T-helper 1 cell treated with Interleukin-12 subunit alpha and Interleukin-12 subunit beta and Interleukin-4 antibody, amounts not matched to agents 30 μg/mL and 1 μg/mL, for 36 hours (primary cell): ENCODE measurements around the gene GYS1.
A peak's percentile ranks its signal among the peaks of the same experiment; 100 is the strongest.
"Not testable (repeated sequence)": the region's sequence is repeated elsewhere in the genome, so short reads cannot be mapped to it uniquely, and the experiment has no call there.

Experiments
- H3K27ac Mint-ChIP-seq: one replicate; pipeline ENCODE4 v1.8.0; 2021; ENCODE audit warnings: mild to moderate bottlenecking, mixed read lengths
- H3K27me3 Mint-ChIP-seq: one replicate; pipeline ENCODE4 v1.8.0; 2021; ENCODE audit warnings: low read depth, mixed read lengths
- H3K36me3 Mint-ChIP-seq: one replicate; pipeline ENCODE4 v1.8.0; 2021; ENCODE audit warnings: low read depth, mixed read lengths
- H3K4me1 Mint-ChIP-seq: one replicate; pipeline ENCODE4 v1.8.0; 2021; ENCODE audit warnings: low read depth, mixed read lengths
- H3K4me3 Mint-ChIP-seq: one replicate; pipeline ENCODE4 v1.8.0; 2021; ENCODE audit warnings: mild to moderate bottlenecking, moderate library complexity, mixed read lengths
- H3K9me3 Mint-ChIP-seq: one replicate; pipeline ENCODE4 v1.8.0; 2021; ENCODE audit warnings: mixed read lengths

Gene GYS1

DNA sequence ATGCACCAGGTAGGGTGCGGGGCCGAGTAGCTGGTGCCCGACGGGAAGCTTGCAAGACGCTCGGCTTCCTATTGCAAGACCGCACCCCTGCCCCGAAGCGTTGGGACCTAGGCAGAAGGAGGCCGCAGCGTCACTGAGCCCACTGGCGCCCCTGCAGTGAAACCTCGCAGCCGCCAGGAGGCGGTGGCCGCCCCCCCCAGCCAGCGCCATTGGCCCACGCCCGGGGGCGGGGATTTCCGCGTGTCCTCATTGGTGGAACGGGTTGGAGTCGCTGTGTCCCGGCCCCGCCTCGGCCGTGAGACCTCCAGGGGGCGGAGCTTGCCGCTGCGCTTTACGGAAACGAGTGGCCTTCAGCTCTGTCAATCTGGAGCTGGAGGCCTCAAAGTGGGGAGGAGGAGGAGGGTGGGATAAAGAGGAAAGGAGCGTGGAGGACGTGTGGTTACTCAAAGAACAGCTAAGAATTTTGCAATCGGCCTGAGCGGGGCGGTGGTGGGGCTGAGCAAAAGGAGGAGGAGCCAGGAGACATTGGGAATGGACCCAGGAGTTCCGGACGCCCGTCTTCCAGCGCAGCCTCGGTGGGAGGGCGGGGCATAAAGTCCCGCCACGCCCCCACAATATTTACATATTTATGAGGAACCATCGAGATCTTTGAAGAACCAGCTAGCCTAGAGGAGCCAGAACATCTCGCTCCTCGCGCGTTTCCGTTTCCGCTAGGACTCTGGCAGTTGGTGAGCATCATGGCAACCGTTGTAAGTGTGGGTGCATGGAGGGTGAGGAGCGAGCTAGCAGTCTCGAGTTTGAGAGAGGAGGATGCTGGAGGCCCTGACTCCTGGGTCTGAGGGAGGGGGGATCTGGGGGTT is at the start of gene GYS1, which contains the start of gene RUVBL2:
TSS of gene GYS1 (minus strand) at position 135 of the 860 bp plus-strand sequence. CDS start 197 bp downstream, outside the sequence.
TSS of gene RUVBL2 (plus strand) at position 713 of the 860 bp plus-strand sequence. CDS start at position 738, 25 bp downstream.
- no peaks in the 10 kb centered on the region for H3K9me3 Mint-ChIP-seq
- H3K4me1 Mint-ChIP-seq = peaks cover 34% of the 10 kb centered on the region
- peaks cover 18% of the 10 kb centered on the region for H3K36me3 Mint-ChIP-seq
- peak within 1 kb of the TSS; percentile 94 for H3K4me3 Mint-ChIP-seq
- peak within 1 kb of the TSS; percentile 99 for H3K27ac Mint-ChIP-seq
- H3K27me3 Mint-ChIP-seq = no peaks in the 10 kb centered on the region

DNA sequence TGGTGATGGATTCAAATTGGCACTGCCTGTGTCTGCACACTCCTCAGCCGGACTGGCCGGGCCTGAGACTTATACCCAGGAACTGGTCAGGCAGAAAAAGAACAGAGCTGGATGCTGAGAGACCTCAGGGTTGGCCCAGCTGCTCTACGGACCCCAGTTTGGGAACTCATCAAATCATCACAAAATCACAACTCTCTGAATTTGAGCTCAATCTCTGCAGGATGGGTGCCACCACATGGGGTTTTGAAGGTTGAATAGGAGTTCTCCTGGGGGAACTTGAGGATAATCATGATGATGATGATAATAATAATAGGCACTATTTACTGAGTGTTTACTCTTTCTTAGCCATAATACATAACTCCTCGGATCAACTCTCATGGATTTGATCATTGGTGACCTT is 49.6 kb upstream of the GYS1 start:
- H3K36me3 Mint-ChIP-seq, H3K27me3 Mint-ChIP-seq, H3K27ac Mint-ChIP-seq, H3K9me3 Mint-ChIP-seq, H3K4me3 Mint-ChIP-seq, H3K4me1 Mint-ChIP-seq: not testable (repeated sequence)

- no peak overlapping the region for H3K27ac Mint-ChIP-seq
- no peaks in the 10 kb centered on the region for H3K36me3 Mint-ChIP-seq
- H3K9me3 Mint-ChIP-seq = no peaks in the 10 kb centered on the region
- no peaks in the 10 kb centered on the region for H3K27me3 Mint-ChIP-seq
- H3K4me1 Mint-ChIP-seq = no peaks in the 10 kb centered on the region
- H3K4me3 Mint-ChIP-seq = no peak overlapping the region
Observed at GRCh38 chr19:49042177-49042576, 49.1 kb upstream of the GYS1 start.

DNA sequence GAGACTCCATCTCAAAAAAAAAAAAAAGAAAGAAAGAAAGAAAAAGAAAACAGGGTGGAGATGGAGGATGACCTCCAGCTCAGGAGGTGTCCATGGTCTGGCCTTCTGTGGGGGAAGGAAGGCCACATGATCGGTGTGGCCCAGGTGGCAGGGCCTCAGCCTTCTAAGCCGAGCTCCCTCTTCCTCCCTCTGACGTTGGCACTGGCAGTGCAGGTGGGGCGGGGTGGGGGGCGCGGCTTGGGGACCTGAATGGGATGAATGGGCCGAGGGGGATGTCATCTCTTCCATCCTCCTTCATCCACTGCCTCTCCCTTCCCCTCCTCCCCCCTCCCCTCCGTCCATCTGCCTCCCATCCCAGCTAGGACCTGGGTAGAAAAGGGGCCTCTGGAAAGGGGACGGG is 46.6 kb upstream of the GYS1 start:
- not testable (repeated sequence) for H3K27ac Mint-ChIP-seq, H3K4me3 Mint-ChIP-seq, H3K9me3 Mint-ChIP-seq, H3K36me3 Mint-ChIP-seq, H3K27me3 Mint-ChIP-seq, H3K4me1 Mint-ChIP-seq

- not testable (repeated sequence) for H3K27me3 Mint-ChIP-seq, H3K27ac Mint-ChIP-seq, H3K4me3 Mint-ChIP-seq
Observed at GRCh38 chr19:49038557-49039276, 45.6 kb upstream of the GYS1 start.

DNA sequence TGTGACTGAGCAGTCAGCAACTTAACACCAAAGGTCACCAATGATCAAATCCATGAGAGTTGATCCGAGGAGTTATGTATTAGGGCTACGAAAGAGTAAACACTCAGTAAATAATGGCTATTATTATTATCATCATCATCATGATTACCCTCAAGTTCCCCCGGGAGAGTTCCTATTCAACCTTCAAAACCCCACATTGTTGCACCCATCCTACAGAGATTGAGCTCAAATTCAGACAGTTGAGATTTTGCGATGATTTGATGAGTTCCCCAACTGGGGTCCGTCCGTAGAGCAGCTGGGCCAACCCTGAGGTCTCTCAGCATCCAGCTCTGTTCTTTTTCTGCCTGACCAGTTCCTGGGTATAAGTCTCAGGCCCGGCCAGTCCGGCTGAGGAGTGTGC is 45.0 kb upstream of the GYS1 start:
- not testable (repeated sequence) for H3K4me1 Mint-ChIP-seq, H3K27me3 Mint-ChIP-seq, H3K9me3 Mint-ChIP-seq, H3K27ac Mint-ChIP-seq, H3K4me3 Mint-ChIP-seq, H3K36me3 Mint-ChIP-seq

More at GRCh38 chr19:49038557-49039276, 45.6 kb upstream of the GYS1 start:
- H3K4me1 Mint-ChIP-seq, H3K36me3 Mint-ChIP-seq, H3K9me3 Mint-ChIP-seq: not testable (repeated sequence)

DNA sequence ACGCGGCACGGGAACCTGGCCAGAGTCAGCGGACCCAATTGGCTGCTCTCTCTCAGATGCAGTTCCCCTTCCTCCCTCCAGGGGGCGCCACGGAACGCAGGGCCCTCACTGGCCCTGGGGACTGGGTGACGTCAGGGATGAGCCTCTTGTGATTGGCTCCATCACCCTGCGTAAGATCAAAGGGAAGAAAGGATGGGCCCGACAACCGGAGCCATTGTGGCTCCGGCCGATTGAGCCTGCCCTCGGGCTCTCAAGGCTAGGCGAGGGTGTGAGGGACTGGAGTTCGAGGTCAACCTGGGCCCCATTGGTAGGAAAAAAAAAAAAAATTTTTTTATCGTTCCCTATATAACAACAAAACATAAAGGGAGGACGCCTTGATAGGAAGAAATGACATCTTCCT is 43.7 kb upstream of the GYS1 start, which contains the start of gene CGB1:
TSS of gene CGB1 (minus strand) at position 81 of the 400 bp plus-strand sequence. CDS start 184 bp downstream, outside the sequence.
- H3K4me3 Mint-ChIP-seq, H3K27ac Mint-ChIP-seq, H3K4me1 Mint-ChIP-seq, H3K36me3 Mint-ChIP-seq, H3K9me3 Mint-ChIP-seq, H3K27me3 Mint-ChIP-seq: not testable (repeated sequence)

DNA sequence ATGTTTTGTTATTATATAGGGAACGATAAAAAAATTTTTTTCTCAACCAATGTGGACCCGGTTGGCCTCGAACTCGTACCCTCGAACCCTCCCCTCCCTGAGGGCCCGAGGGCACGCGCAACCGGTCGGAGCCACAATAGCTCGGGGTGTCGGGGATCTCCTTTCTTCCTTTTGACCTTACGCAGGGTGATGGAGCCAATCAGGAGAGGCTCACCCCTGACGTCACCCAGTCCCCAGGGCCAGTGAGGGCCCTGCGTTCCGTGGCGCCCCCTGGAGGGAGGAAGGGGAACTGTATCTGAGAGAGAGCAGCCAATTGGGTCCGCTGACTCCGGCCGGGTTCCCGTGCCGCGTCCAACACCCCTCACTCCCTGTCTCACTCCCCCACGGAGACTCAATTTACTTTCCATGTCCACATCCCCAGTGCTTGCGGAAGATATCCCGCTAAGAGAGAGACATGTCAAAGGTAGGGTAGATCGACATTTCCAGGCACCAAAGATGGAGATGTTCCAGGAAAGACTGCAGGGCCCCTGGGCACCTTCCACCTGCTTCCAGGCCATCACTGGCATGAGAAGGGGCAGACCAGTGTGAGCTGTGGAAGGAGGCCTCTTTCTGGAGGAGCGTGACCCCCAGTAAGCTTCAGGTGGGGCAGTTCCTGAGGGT is 38.7 kb upstream of the GYS1 start, which contains the start of gene CGB2:
TSS of gene CGB2 (plus strand) at position 249 of the 660 bp plus-strand sequence. CDS start at position 455, 206 bp downstream.
- peak within 1 kb of the TSS; percentile 17 for H3K4me3 Mint-ChIP-seq

GRCh38 chr19:49030323-49030722 is 37.2 kb upstream of the GYS1 start:
- H3K27ac Mint-ChIP-seq, H3K27me3 Mint-ChIP-seq, H3K4me3 Mint-ChIP-seq, H3K36me3 Mint-ChIP-seq, H3K9me3 Mint-ChIP-seq, H3K4me1 Mint-ChIP-seq: not testable (repeated sequence)

More for the DNA sequence above, 38.7 kb upstream of the GYS1 start, which contains the start of gene CGB2:
- peak within 1 kb of the TSS; percentile 72 for H3K27ac Mint-ChIP-seq
- H3K27me3 Mint-ChIP-seq, H3K9me3 Mint-ChIP-seq, H3K4me1 Mint-ChIP-seq, H3K36me3 Mint-ChIP-seq: not testable (repeated sequence)

- not testable (repeated sequence) for H3K4me1 Mint-ChIP-seq, H3K4me3 Mint-ChIP-seq, H3K36me3 Mint-ChIP-seq, H3K27ac Mint-ChIP-seq, H3K27me3 Mint-ChIP-seq, H3K9me3 Mint-ChIP-seq
Observed at GRCh38 chr19:49029749-49030148, 36.6 kb upstream of the GYS1 start.

- H3K27me3 Mint-ChIP-seq, H3K4me1 Mint-ChIP-seq, H3K36me3 Mint-ChIP-seq, H3K27ac Mint-ChIP-seq, H3K9me3 Mint-ChIP-seq, H3K4me3 Mint-ChIP-seq: not testable (repeated sequence)
Observed at GRCh38 chr19:49028686-49029085, 35.6 kb upstream of the GYS1 start.

DNA sequence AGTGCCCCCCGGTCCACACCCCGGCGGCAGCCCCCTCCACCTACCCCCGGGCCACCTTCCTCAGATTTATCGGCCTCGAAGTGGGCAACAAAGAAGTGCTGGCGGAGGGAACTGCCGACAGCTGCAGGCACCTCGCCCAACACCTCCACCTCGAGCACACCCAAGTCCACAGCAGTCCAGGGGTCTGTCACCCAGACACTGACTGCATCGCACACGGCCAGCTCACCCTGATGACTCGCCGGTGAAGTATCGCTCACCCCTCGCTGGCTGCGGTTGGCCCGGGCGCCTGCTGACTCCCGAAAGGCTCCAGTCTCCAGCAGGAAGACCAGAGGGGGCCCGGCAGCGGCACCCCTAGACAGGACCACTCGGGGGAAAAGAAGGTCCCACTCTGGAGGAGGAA is 32.5 kb upstream of the GYS1 start:
- H3K4me3 Mint-ChIP-seq, H3K9me3 Mint-ChIP-seq, H3K4me1 Mint-ChIP-seq, H3K36me3 Mint-ChIP-seq, H3K27me3 Mint-ChIP-seq, H3K27ac Mint-ChIP-seq: not testable (repeated sequence)

GRCh38 chr19:49025088-49025487 is 32.0 kb upstream of the GYS1 start:
- H3K4me1 Mint-ChIP-seq, H3K36me3 Mint-ChIP-seq, H3K27ac Mint-ChIP-seq, H3K4me3 Mint-ChIP-seq, H3K9me3 Mint-ChIP-seq: not testable (repeated sequence)
- peaks cover 13% of the 10 kb centered on the region for H3K27me3 Mint-ChIP-seq

- H3K9me3 Mint-ChIP-seq, H3K27ac Mint-ChIP-seq, H3K4me1 Mint-ChIP-seq, H3K4me3 Mint-ChIP-seq, H3K36me3 Mint-ChIP-seq: not testable (repeated sequence)
- peaks cover 20% of the 10 kb centered on the region for H3K27me3 Mint-ChIP-seq
Observed at GRCh38 chr19:49024233-49024632, 31.1 kb upstream of the GYS1 start, which contains the start of gene CGB3. Gene CGB3, minus strand, starts transcription at chr19:49024333. Its CDS starts 362 bp downstream, at chr19:49023971.
